Mesenchymal stem cell (in vitro differentiated cells and primary cell): Measurements from ENCODE around the gene RIPK3.

ENCODE experiments used
- DNase-seq: peaks from one replicate; pipeline ENCODE4 v3.0.0-alpha.2; 2013
- H2AFZ ChIP-seq: one replicate; pipeline ENCODE4 v1.6.1; 2013; ENCODE audit warnings: low read depth, mild to moderate bottlenecking, control low read depth, inconsistent platforms, low read length, moderate library complexity
- H2AK5ac ChIP-seq: 2 replicates; pipeline ENCODE4 v1.6.1; 2013; ENCODE audit warnings: low read length, moderate library complexity, mild to moderate bottlenecking, inconsistent platforms; ENCODE audit not compliant: severe bottlenecking
- H2BK120ac ChIP-seq: one replicate; pipeline ENCODE4 v1.6.1; 2013; ENCODE audit warnings: low read depth, mild to moderate bottlenecking, inconsistent platforms, low read length, moderate library complexity
- H2BK12ac ChIP-seq, 2 experiments: one replicate each; pipeline ENCODE4 v1.6.1; 2013; ENCODE audit warnings: inconsistent platforms in 2 of 2, low read length in 2 of 2, mild to moderate bottlenecking in 2 of 2, moderate library complexity in 2 of 2, control low read depth in 1 of 2
- H2BK15ac ChIP-seq: one replicate; pipeline ENCODE4 v1.6.1; 2013; ENCODE audit warnings: mild to moderate bottlenecking, low read depth, inconsistent platforms; ENCODE audit not compliant: poor library complexity, severe bottlenecking
- H2BK5ac ChIP-seq: 2 replicates; pipeline ENCODE4 v1.6.1; 2013; ENCODE audit warnings: low read depth, mild to moderate bottlenecking, low read length, control low read depth, inconsistent platforms; ENCODE audit not compliant: poor library complexity, severe bottlenecking
- H3K14ac ChIP-seq, 2 experiments: one replicate each; pipeline ENCODE4 v1.6.1; 2013; ENCODE audit warnings: inconsistent platforms in 2 of 2, low read length in 2 of 2, control low read depth in 1 of 2, mild to moderate bottlenecking in 1 of 2, moderate library complexity in 1 of 2
- H3K18ac ChIP-seq, 2 experiments: one replicate each; pipeline ENCODE4 v1.6.1; 2013; ENCODE audit warnings: inconsistent platforms in 2 of 2, low read length in 2 of 2, control low read depth in 1 of 2, low read depth in 1 of 2, mild to moderate bottlenecking in 1 of 2
- H3K23ac ChIP-seq, 2 experiments: one replicate each; pipeline ENCODE4 v1.6.1; 2013; ENCODE audit warnings: inconsistent platforms in 2 of 2, low read length in 2 of 2, mild to moderate bottlenecking in 2 of 2, moderate library complexity in 2 of 2, control low read depth in 1 of 2
- H3K27ac ChIP-seq: 2 replicates; pipeline ENCODE4 v1.5.1; 2013; ENCODE audit warnings: mild to moderate bottlenecking, moderate library complexity, low read length, control low read depth, inconsistent platforms; ENCODE audit not compliant: poor library complexity, severe bottlenecking
- H3K27me3 ChIP-seq, 2 experiments: 2 replicates each; pipeline versions ENCODE4 v1.6.1 to v1.7.0; 2013; ENCODE audit warnings: low read length in 2 of 2, mild to moderate bottlenecking in 2 of 2, moderate library complexity in 2 of 2, control low read depth in 1 of 2, inconsistent platforms in 1 of 2; ENCODE audit not compliant: control insufficient read depth in 1 of 2, insufficient read depth in 1 of 2
- H3K36me3 ChIP-seq, 2 experiments: 2 replicates each; pipeline versions ENCODE4 v1.6.1 to v1.7.0; 2013; ENCODE audit warnings: low read length in 2 of 2, control low read depth in 1 of 2, inconsistent platforms in 1 of 2, low read depth in 1 of 2, mild to moderate bottlenecking in 1 of 2; ENCODE audit not compliant: insufficient read depth in 2 of 2, control insufficient read depth in 1 of 2
- H3K4ac ChIP-seq, 2 experiments: one replicate each; pipeline ENCODE4 v1.6.1; 2013; ENCODE audit warnings: inconsistent platforms in 2 of 2, low read length in 2 of 2, mild to moderate bottlenecking in 2 of 2, moderate library complexity in 2 of 2, control low read depth in 1 of 2, low read depth in 1 of 2
- H3K4me1 ChIP-seq: 2 replicates; pipeline ENCODE4 v1.6.1; 2013; ENCODE audit warnings: low read depth, low read length, control low read depth; ENCODE audit not compliant: control insufficient read depth, insufficient read depth
- H3K4me2 ChIP-seq: 2 replicates; pipeline ENCODE4 v1.6.1; 2013; ENCODE audit warnings: low read length, mild to moderate bottlenecking, inconsistent platforms; ENCODE audit not compliant: poor library complexity, severe bottlenecking
- H3K4me3 ChIP-seq, 2 experiments: 2 replicates each; pipeline versions ENCODE4 v1.5.1 to v1.7.0; 2013; ENCODE audit warnings: low read length in 2 of 2, mild to moderate bottlenecking in 2 of 2, control low read depth in 1 of 2, low read depth in 1 of 2; ENCODE audit not compliant: insufficient read depth in 1 of 2
- H3K79me1 ChIP-seq: replicated peaks from 2 replicates; pipeline ENCODE4 v1.6.1; 2013; ENCODE audit warnings: mild to moderate bottlenecking, control low read depth, low read length, inconsistent platforms; ENCODE audit not compliant: poor library complexity, severe bottlenecking
- H3K9ac ChIP-seq: 2 replicates; pipeline ENCODE4 v1.7.0; 2013; ENCODE audit warnings: mild to moderate bottlenecking, low read length, moderate library complexity
- H3K9me3 ChIP-seq: 2 replicates; pipeline ENCODE4 v1.7.0; 2013; ENCODE audit warnings: mild to moderate bottlenecking, low read length; ENCODE audit not compliant: control insufficient read depth
- H4K8ac ChIP-seq: one replicate; pipeline ENCODE4 v1.6.1; 2013; ENCODE audit warnings: inconsistent platforms, mild to moderate bottlenecking, low read length, moderate library complexity
- H4K91ac ChIP-seq: one replicate; pipeline ENCODE4 v1.6.1; 2013; ENCODE audit warnings: mild to moderate bottlenecking, low read length, inconsistent platforms
- WGBS: methylation state at CpG from one replicate; pipeline ENCODE4 v1.1.7; 2013; ENCODE audit warnings: mixed read lengths; 5-methylcytosine and 5-hydroxymethylcytosine counted together

Gene RIPK3

DNA sequence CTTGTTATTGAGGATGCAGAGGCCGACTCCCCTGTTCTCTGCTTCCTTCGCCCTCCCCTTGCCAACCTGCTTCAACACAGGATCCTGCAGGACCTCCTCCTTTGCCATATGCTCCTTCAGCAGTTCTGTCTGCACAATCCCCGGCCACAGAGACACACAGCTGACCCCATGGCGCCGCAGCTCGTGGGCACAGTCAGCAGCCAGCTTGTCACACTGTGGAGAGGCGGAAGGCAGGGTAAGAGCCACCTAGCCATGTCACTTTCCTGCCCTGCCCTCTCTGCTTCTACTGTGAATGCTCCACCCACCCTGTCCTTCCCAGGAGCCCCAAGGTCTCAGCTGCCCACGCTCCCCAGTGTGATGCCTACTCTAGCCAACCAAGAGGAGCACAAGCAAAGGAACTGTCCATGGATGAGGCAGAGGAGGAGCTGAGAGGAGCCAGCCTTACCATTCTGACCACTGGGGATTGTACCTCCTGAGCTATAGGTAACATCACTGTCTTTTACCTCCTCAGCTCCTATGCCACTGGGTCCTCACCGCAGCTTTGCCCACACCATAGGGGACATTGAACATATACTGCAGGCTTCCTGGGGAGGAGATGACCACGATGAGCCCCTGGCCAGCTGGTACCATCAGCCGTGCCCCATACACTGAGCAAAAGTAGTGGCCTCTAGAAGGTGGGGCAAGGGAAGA, 47.5 kb downstream of the RIPK3 start:
- no peak overlapping the region for H2BK5ac ChIP-seq
- no peak overlapping the region for H2BK15ac ChIP-seq
- no peak overlapping the region for H2AK5ac ChIP-seq
- H3K14ac ChIP-seq = no peak overlapping the region
- WGBS = 94% methylated on average over 11 of the region's 11 CpGs
- peaks cover 14% of the 10 kb centered on the region for H3K79me1 ChIP-seq
- H3K23ac ChIP-seq = no peak overlapping the region
- no peak overlapping the region for H2BK12ac ChIP-seq
- peaks cover 41 to 69% of the 10 kb centered on the region in 2 experiments for H3K36me3 ChIP-seq
- H3K18ac ChIP-seq = no peak overlapping the region
- H3K4me2 ChIP-seq = no peak overlapping the region
- H4K91ac ChIP-seq = no peak overlapping the region
- peaks cover 4% of the 10 kb centered on the region for H3K4me1 ChIP-seq
- no peak overlapping the region for H2BK120ac ChIP-seq
- no peak overlapping the region for H3K4ac ChIP-seq
- no peak for DNase-seq
- no peak overlapping the region for H3K9ac ChIP-seq
- no peak overlapping the region for H4K8ac ChIP-seq
- no peak overlapping the region for H3K4me3 ChIP-seq
- no peak overlapping the region for H3K27ac ChIP-seq
- no peaks in the 10 kb centered on the region for H3K27me3 ChIP-seq
- no peaks in the 10 kb centered on the region for H3K9me3 ChIP-seq
- H2AFZ ChIP-seq = no peak overlapping the region

DNA sequence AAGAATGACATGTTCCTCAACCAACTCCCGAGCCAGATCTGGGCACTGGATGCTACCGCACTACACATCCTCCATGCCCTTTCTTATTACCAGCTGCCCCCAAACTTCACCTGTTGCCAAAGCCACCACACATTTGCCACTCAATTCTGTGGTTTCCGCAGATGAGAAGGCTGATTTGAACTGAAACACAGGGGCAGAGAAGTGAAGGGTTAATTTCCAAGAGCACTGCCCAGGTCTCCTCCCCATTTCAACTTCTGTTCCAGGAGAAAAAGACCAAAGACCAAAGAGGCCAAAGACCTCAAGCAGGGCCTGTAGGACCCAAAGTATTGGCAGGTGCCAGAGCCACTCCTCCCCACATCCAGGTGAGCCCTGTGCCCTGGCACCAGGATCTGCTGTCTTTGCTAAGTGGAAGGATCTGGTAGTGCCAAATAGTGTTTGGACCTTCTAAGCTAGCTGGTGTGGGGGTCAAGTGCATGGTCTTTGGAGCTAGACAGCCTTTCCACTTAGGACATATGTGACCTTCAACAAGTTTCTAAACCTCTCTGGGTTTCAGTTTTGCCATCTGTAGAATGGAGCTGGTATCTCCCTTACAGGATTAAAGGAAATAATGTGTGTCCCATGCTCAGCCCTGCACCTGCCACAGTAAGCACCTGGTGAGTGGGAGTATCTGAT, 48.2 kb downstream of the RIPK3 start:
- no peak for DNase-seq
- no peaks in the 10 kb centered on the region for H3K9me3 ChIP-seq
- no peak overlapping the region for H3K4ac ChIP-seq
- H3K4me1 ChIP-seq = peaks cover 2% of the 10 kb centered on the region
- H2BK5ac ChIP-seq = no peak overlapping the region
- H3K36me3 ChIP-seq = peaks cover 41 to 69% of the 10 kb centered on the region in 2 experiments
- no peak overlapping the region for H2AK5ac ChIP-seq
- H3K4me2 ChIP-seq = no peak overlapping the region
- no peak overlapping the region for H3K18ac ChIP-seq
- H2BK120ac ChIP-seq = no peak overlapping the region
- H3K9ac ChIP-seq = no peak overlapping the region
- H3K14ac ChIP-seq = no peak overlapping the region
- H2AFZ ChIP-seq = no peak overlapping the region
- H3K27me3 ChIP-seq = no peaks in the 10 kb centered on the region
- WGBS = 91% methylated on average over 3 of the region's 3 CpGs
- H3K23ac ChIP-seq = no peak overlapping the region
- H4K91ac ChIP-seq = no peak overlapping the region
- H3K27ac ChIP-seq = no peak overlapping the region
- H4K8ac ChIP-seq = no peak overlapping the region
- no peak overlapping the region for H2BK15ac ChIP-seq
- no peak overlapping the region for H3K4me3 ChIP-seq
- no peak overlapping the region for H2BK12ac ChIP-seq
- H3K79me1 ChIP-seq = peaks cover 17% of the 10 kb centered on the region

DNA sequence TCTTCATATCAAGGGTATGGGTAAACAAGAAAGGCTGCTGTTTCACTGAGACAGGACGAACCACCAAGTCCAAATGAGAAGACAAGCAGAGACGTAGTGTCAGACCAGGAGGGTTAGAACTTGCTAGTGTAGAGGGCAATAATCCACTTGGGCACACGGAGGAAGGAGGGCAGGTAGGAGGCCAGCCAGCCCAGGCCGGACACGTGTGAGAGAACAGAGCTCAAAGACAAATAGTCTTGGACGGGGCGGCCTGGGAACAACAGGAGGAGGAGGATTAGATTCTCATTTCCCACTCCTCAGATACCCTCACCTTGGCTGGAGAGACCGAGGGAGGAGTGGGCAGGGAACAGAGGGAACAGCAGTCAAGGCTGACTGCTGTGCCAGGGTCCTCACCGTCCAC, 49.0 kb downstream of the RIPK3 start:
- no peak overlapping the region for H2AK5ac ChIP-seq
- H3K9me3 ChIP-seq = no peaks in the 10 kb centered on the region
- H2BK120ac ChIP-seq = no peak overlapping the region
- no peak overlapping the region for H3K27ac ChIP-seq
- no peak overlapping the region for H4K8ac ChIP-seq
- no peak overlapping the region for H2BK12ac ChIP-seq
- DNase-seq = no peak
- H3K4ac ChIP-seq = no peak overlapping the region
- H3K14ac ChIP-seq = no peak overlapping the region
- H4K91ac ChIP-seq = no peak overlapping the region
- peaks cover 19% of the 10 kb centered on the region for H3K79me1 ChIP-seq
- no peak overlapping the region for H3K4me3 ChIP-seq
- no peak overlapping the region for H3K4me2 ChIP-seq
- peaks cover 35 to 62% of the 10 kb centered on the region in 2 experiments for H3K36me3 ChIP-seq
- no peak overlapping the region for H3K9ac ChIP-seq
- 90% methylated on average over 7 of the region's 9 CpGs for WGBS
- no peaks in the 10 kb centered on the region for H3K4me1 ChIP-seq
- no peak overlapping the region for H2BK5ac ChIP-seq
- H3K23ac ChIP-seq = no peak overlapping the region
- no peaks in the 10 kb centered on the region for H3K27me3 ChIP-seq
- H2AFZ ChIP-seq = no peak overlapping the region
- H2BK15ac ChIP-seq = no peak overlapping the region
- no peak overlapping the region for H3K18ac ChIP-seq

DNA sequence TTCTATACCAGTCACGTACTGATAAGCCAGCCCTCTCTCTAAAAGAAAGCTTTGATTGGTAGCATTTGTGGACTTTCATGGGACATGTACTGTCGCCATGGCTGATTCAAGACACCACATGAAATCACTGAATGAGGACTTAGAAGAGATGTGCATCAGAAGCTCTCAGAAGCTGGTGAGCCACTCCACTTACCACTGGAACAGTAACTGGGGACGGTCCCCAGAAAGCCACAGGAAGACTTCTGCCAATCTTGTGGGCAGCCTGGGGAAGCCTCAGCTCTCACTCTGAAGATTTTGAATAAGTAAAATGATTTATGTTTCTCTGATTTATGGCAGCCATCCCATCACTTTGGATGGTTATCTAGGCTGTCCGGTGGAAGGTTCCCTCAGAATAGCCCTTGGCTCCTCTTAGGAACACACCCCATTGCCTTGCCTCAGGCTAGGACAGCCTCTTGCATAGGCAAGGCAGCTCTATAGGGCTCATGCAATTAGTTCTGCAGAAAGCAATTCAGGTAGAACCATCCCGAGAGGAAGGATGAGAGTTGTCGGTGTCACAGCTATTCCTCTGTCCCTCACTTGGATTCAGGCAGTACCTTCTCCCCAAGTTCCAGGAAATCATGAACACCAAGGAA, 50.0 kb downstream of the RIPK3 start:
- H2AFZ ChIP-seq = no peak overlapping the region
- no peak overlapping the region for H3K18ac ChIP-seq
- H3K79me1 ChIP-seq = peaks cover 19% of the 10 kb centered on the region
- H2BK120ac ChIP-seq = no peak overlapping the region
- no peak overlapping the region for H4K91ac ChIP-seq
- no peak overlapping the region for H3K23ac ChIP-seq
- no peaks in the 10 kb centered on the region for H3K9me3 ChIP-seq
- no peak overlapping the region for H3K4me2 ChIP-seq
- H4K8ac ChIP-seq = no peak overlapping the region
- no peak overlapping the region for H2BK15ac ChIP-seq
- no peak overlapping the region for H3K4me3 ChIP-seq
- H2BK12ac ChIP-seq = no peak overlapping the region
- H3K4me1 ChIP-seq = no peaks in the 10 kb centered on the region
- no peaks in the 10 kb centered on the region for H3K27me3 ChIP-seq
- no peak overlapping the region for H2AK5ac ChIP-seq
- H3K9ac ChIP-seq = no peak overlapping the region
- no peak overlapping the region for H3K14ac ChIP-seq
- no peak overlapping the region for H2BK5ac ChIP-seq
- peaks cover 34 to 52% of the 10 kb centered on the region in 2 experiments for H3K36me3 ChIP-seq
- H3K4ac ChIP-seq = no peak overlapping the region
- no peak overlapping the region for H3K27ac ChIP-seq
- DNase-seq = no peak
- 83% methylated on average over 6 of the region's 6 CpGs for WGBS
